Osteoblast (primary cell): ENCODE results near the gene CABP5. TPM values are rescaled to one million over a fixed set of nuclear protein-coding genes. Genes with fewer than 3 reads are reported as not detected.

Source experiments
- DNase-seq: peaks from one replicate; pipeline ENCODE4 v3.0.0; 2011; ENCODE audit warnings: low spot score, mixed read lengths; ENCODE audit not compliant: insufficient read length; ENCODE audit errors: missing footprints
- H2AFZ ChIP-seq: 2 replicates; pipeline ENCODE4 v1.6.0; 2011; ENCODE audit warnings: mild to moderate bottlenecking, low read length
- H3K27ac ChIP-seq: 2 replicates; pipeline ENCODE4 v1.5.1; 2011; ENCODE audit warnings: mild to moderate bottlenecking, low read depth, low read length, moderate library complexity
- H3K27me3 ChIP-seq: 2 replicates; pipeline ENCODE4 v1.6.0; 2012; ENCODE audit warnings: mild to moderate bottlenecking, control low read depth, inconsistent platforms, low read length, moderate library complexity; ENCODE audit not compliant: insufficient read depth
- H3K36me3 ChIP-seq: 2 replicates; pipeline ENCODE4 v1.5.1; 2011; ENCODE audit warnings: mild to moderate bottlenecking, low read length, control low read depth, moderate library complexity; ENCODE audit not compliant: insufficient read depth
- H3K4me1 ChIP-seq: 2 replicates; pipeline ENCODE4 v1.5.1; 2011; ENCODE audit warnings: mild to moderate bottlenecking, low read length, control low read depth, moderate library complexity; ENCODE audit not compliant: insufficient read depth
- H3K4me2 ChIP-seq: 2 replicates; pipeline ENCODE4 v1.6.0; 2011; ENCODE audit warnings: mild to moderate bottlenecking, low read length; ENCODE audit not compliant: insufficient read depth
- H3K4me3 ChIP-seq: fragments of 200-600 bp; sonication (generic); 3 replicates; pipeline ENCODE4 v1.5.1; 2012; ENCODE audit warnings: mild to moderate bottlenecking, low read length, inconsistent platforms; ENCODE audit not compliant: insufficient read depth
- H3K79me2 ChIP-seq: 2 replicates; pipeline ENCODE4 v1.6.0; 2012; ENCODE audit warnings: mild to moderate bottlenecking, low read length, control low read depth, inconsistent platforms; ENCODE audit not compliant: insufficient read depth
- H3K9me3 ChIP-seq: 2 replicates; pipeline ENCODE4 v1.5.1; 2011; ENCODE audit warnings: low read depth, low read length, control low read depth
- H4K20me1 ChIP-seq: 2 replicates; pipeline ENCODE4 v1.6.0; 2012; ENCODE audit warnings: mild to moderate bottlenecking, low read length, control low read depth; ENCODE audit not compliant: insufficient read depth
- CTCF ChIP-seq: IDR thresholded peaks from 2 replicates; pipeline ENCODE4 v1.5.1; 2011; ENCODE audit warnings: mild to moderate bottlenecking, low read depth, low read length, moderate library complexity; ENCODE audit errors: extremely low read depth
- total RNA-seq: library from RNA; depleted of rRNA; stranded (reverse); fragments of >200 nt; gene quantifications from 2 replicates; pipeline ENCODE4 v1.2.3, GENCODE V29; 2012

Gene CABP5
- total RNA-seq, 1 donor: not detected

DNA sequence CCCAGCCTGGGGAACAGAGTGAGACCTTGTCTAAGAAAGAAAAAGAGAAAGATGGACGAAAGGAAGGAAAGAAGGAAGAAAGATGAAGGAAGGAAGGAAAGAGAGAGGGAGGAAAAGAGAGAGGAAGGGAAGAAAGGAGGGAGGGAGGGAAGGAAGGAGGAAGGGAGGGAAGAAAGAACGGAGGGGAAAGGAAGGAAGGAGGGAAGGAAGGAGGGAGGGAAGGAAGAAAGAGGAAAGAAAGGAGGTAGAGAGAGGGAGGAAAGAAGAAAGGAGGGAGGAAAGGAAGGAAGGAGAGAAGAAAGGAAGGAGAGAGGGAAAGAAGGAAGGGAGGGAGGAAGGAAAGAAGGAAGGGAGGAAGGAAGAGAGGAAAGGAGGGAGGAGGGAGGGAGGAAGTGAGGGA is 20.9 kb downstream of the CABP5 start:
- H3K4me1 ChIP-seq: no peaks in the 10 kb centered on the region
- no peak overlapping the region for H3K4me3 ChIP-seq
- no peak for TF ChIP-seq CTCF
- DNase-seq: no peak
- H3K27ac ChIP-seq: no peak overlapping the region
- no peaks in the 10 kb centered on the region for H3K27me3 ChIP-seq
- H4K20me1 ChIP-seq: no peaks in the 10 kb centered on the region
- H2AFZ ChIP-seq: no peak overlapping the region
- no peaks in the 10 kb centered on the region for H3K36me3 ChIP-seq
- no peak overlapping the region for H3K4me2 ChIP-seq
- no peaks in the 10 kb centered on the region for H3K79me2 ChIP-seq
- no peaks in the 10 kb centered on the region for H3K9me3 ChIP-seq

DNA sequence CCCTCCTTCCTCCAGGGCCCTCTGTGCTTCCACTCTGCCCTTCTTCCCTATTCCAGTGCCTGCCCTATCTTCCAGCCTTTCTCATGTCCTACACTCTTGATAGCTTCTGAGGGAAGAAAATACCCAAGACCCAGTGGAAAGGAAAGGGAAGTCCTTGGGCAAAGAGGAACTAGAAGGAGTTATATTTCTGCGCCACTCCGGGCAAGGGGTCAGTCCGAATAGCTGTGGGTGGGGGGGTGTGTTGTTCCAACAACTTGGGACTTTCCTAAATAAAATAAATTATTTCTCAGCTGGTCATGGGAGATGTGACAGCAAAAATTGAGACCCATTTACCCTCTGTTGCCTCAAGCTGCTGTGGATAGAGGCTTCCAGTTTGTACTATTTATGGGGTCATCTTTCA is 23.2 kb downstream of the CABP5 start:
- DNase-seq: no peak
- Histone ChIP-seq H2AFZ (no peak overlapping the region), H3K79me2 (no peaks in the 10 kb centered on the region), H3K9me3 (no peaks in the 10 kb centered on the region), H3K4me1 (no peaks in the 10 kb centered on the region), H3K27ac (no peak overlapping the region), H3K4me3 (no peak overlapping the region), H3K36me3 (no peaks in the 10 kb centered on the region), H3K4me2 (no peak overlapping the region), H4K20me1 (no peaks in the 10 kb centered on the region), H3K27me3 (no peaks in the 10 kb centered on the region)
- no peak for TF ChIP-seq CTCF

GRCh38 chr19:48010932-48011758 is 32.7 kb downstream of the CABP5 start:
- H3K27ac ChIP-seq: no peak overlapping the region
- no peak for TF ChIP-seq CTCF

GRCh38 chr19:48006762-48007161 is 37.1 kb downstream of the CABP5 start:
- H3K9me3 ChIP-seq: no peaks in the 10 kb centered on the region
- peak; percentile 20 for TF ChIP-seq CTCF
- no peaks in the 10 kb centered on the region for H3K27me3 ChIP-seq
- no peak overlapping the region for H3K4me2 ChIP-seq
- no peak overlapping the region for H2AFZ ChIP-seq
- H3K27ac ChIP-seq: no peak overlapping the region
- no peaks in the 10 kb centered on the region for H3K4me1 ChIP-seq
- no peaks in the 10 kb centered on the region for H4K20me1 ChIP-seq
- no peak overlapping the region for H3K4me3 ChIP-seq
- no peaks in the 10 kb centered on the region for H3K79me2 ChIP-seq
- DNase-seq: peak; percentile 21
- no peaks in the 10 kb centered on the region for H3K36me3 ChIP-seq

More at GRCh38 chr19:48010932-48011758, 32.7 kb downstream of the CABP5 start:
- Histone ChIP-seq H3K27me3 (peaks cover 3% of the 10 kb centered on the region), H3K36me3 (no peaks in the 10 kb centered on the region), H2AFZ (no peak overlapping the region), H3K4me1 (no peaks in the 10 kb centered on the region), H3K4me3 (no peak overlapping the region), H3K4me2 (no peak overlapping the region), H3K9me3 (no peaks in the 10 kb centered on the region), H3K79me2 (no peaks in the 10 kb centered on the region), H4K20me1 (no peaks in the 10 kb centered on the region)
- no peak for DNase-seq
